Tibial nerve (tissue), 4 donors: Measurements from ENCODE around the gene COL9A2. TPM values are rescaled to one million over a fixed set of nuclear protein-coding genes. Genes with fewer than 3 reads are reported as not detected.

Experiments
- DNase-seq, 2 donors: peaks; one replicate each; pipeline ENCODE4 v3.0.0-alpha.2; 2019; ENCODE audit warnings: low spot score in 2 of 2
- H3K27ac ChIP-seq, 4 donors: fragments of 200-600 bp; sonication (generic) in 3 of 4; one replicate each; pipeline ENCODE4 v1.5.1; 2017 to 2019; ENCODE audit warnings: mild to moderate bottlenecking in 1 of 4
- H3K27me3 ChIP-seq, 2 donors: fragments of 200-600 bp; sonication (generic) in 1 of 2; one replicate each; pipeline versions ENCODE4 v1.5.1 to v1.6.0; 2017 to 2019
- H3K36me3 ChIP-seq, 3 donors: fragments of 200-600 bp; sonication (generic); one replicate each; pipeline ENCODE4 v1.5.1; 2018 to 2019
- H3K4me1 ChIP-seq, 4 donors: fragments of 200-600 bp; sonication (generic) in 3 of 4; one replicate each; pipeline ENCODE4 v1.5.1; 2017 to 2019
- H3K4me3 ChIP-seq, 4 donors: fragments of 200-600 bp; sonication (generic) in 3 of 4; one replicate each; pipeline ENCODE4 v1.5.1; 2017 to 2019; ENCODE audit warnings: mild to moderate bottlenecking in 1 of 4, moderate library complexity in 1 of 4
- H3K9me3 ChIP-seq, 4 donors: fragments of 200-600 bp; sonication (generic) in 3 of 4; one replicate each; pipeline ENCODE4 v1.5.1; 2017 to 2019
- CTCF ChIP-seq, 5 experiments: fragments of 200-600 bp in 3 of 5; fragments of 450-650 bp in 2 of 5; sonication (generic) in 3 of 5; IDR thresholded peaks; one replicate each; pipeline ENCODE4 v1.5.1; 2016 to 2019; ENCODE audit warnings: antibody characterized with exemption in 5 of 5, mild to moderate bottlenecking in 3 of 5, moderate library complexity in 2 of 5
- EP300 ChIP-seq, 2 donors: sonication (generic); formaldehyde crosslinking; IDR thresholded peaks; one replicate each; pipeline ENCODE4 v1.6.1; 2017; ENCODE audit warnings: antibody characterized with exemption in 2 of 2, mild to moderate bottlenecking in 1 of 2
- POLR2A ChIP-seq, 2 donors: fragments of 450-650 bp; IDR thresholded peaks; one replicate each; pipeline ENCODE4 v1.6.1; 2017; ENCODE audit warnings: antibody characterized with exemption in 2 of 2, mild to moderate bottlenecking in 2 of 2, moderate library complexity in 2 of 2
- WGBS, 2 donors: methylation state at CpG; one replicate each; pipeline ENCODE4 v1.1.5; 2018; 5-methylcytosine and 5-hydroxymethylcytosine counted together
- total RNA-seq, 4 donors: library from RNA; depleted of rRNA; stranded (reverse); fragments of >200 nt; gene quantifications; one replicate each; pipeline ENCODE4 v1.1.0, GENCODE V29; 2016

COL9A2 gene
- total RNA-seq, 4 donors from 2014 or later: 3.3 to 8.8 (median 7.0) TPM

- 90% methylated on average over 4 of the region's 4 CpGs for WGBS, 2 donors
- H3K9me3 ChIP-seq: no peaks in the 10 kb centered on the region
- no peak overlapping the region for H3K4me3 ChIP-seq
- no peak for DNase-seq
- no peak overlapping the region for H3K27ac ChIP-seq
- H3K4me1 ChIP-seq: no peaks in the 10 kb centered on the region
- no peak for TF ChIP-seq POLR2A (IDR thresholded peaks at IDR 0.05)
- no peak for TF ChIP-seq EP300 (IDR thresholded peaks at IDR 0.05)
- TF ChIP-seq CTCF (IDR thresholded peaks at IDR 0.05): no peak
- H3K36me3 ChIP-seq: no peaks in the 10 kb centered on the region
- no peaks in the 10 kb centered on the region for H3K27me3 ChIP-seq
Observed at GRCh38 chr1:40306296-40306695, 10.8 kb downstream of the COL9A2 start.

GRCh38 chr1:40305871-40306270 lies 11.2 kb downstream of the COL9A2 start:
- no peak for TF ChIP-seq CTCF (IDR thresholded peaks at IDR 0.05)
- no peak for TF ChIP-seq POLR2A (IDR thresholded peaks at IDR 0.05)
- no peak for TF ChIP-seq EP300 (IDR thresholded peaks at IDR 0.05)
- Histone ChIP-seq H3K9me3 (no peaks in the 10 kb centered on the region), H3K4me1 (no peaks in the 10 kb centered on the region), H3K4me3 (no peak overlapping the region), H3K27ac (no peak overlapping the region), H3K27me3 (no peaks in the 10 kb centered on the region), H3K36me3 (peaks cover 0 to 3% (median 0%) of the 10 kb centered on the region in 3 donors)
- no peak for DNase-seq
- 76 to 78% methylated on average over 2 of the region's 2 CpGs for WGBS, 2 donors

- no peak for TF ChIP-seq EP300 (IDR thresholded peaks at IDR 0.05)
- TF ChIP-seq CTCF (IDR thresholded peaks at IDR 0.05): no peak
- no peak for TF ChIP-seq POLR2A (IDR thresholded peaks at IDR 0.05)
- H3K9me3 ChIP-seq: no peaks in the 10 kb centered on the region
- H3K27ac ChIP-seq: no peak overlapping the region
- H3K4me3 ChIP-seq: no peak overlapping the region
- peaks cover 0 to 5% (median 0%) of the 10 kb centered on the region in 3 donors for H3K36me3 ChIP-seq
- no peak for DNase-seq
- H3K27me3 ChIP-seq: no peaks in the 10 kb centered on the region
- WGBS, 2 donors: 79 to 82% methylated on average over 5 of the region's 5 CpGs
- H3K4me1 ChIP-seq: no peaks in the 10 kb centered on the region
Observed at GRCh38 chr1:40305451-40305850, 11.6 kb downstream of the COL9A2 start.

GRCh38 chr1:40303790-40304189 lies 13.3 kb downstream of the COL9A2 start:
- Histone ChIP-seq H3K9me3 (no peaks in the 10 kb centered on the region), H3K36me3 (peaks cover 0 to 5% (median 0%) of the 10 kb centered on the region in 3 donors), H3K4me3 (no peak overlapping the region), H3K27ac (no peak overlapping the region), H3K27me3 (no peaks in the 10 kb centered on the region), H3K4me1 (no peaks in the 10 kb centered on the region)
- no peak for TF ChIP-seq EP300 (IDR thresholded peaks at IDR 0.05)
- TF ChIP-seq CTCF (IDR thresholded peaks at IDR 0.05): no peak
- no peak for TF ChIP-seq POLR2A (IDR thresholded peaks at IDR 0.05)
- WGBS, 2 donors: 47 to 49% methylated on average over 30 to 33 of the region's 33 CpGs
- no peak for DNase-seq

- Histone ChIP-seq H3K9me3 (no peaks in the 10 kb centered on the region), H3K4me3 (no peak overlapping the region), H3K27me3 (no peaks in the 10 kb centered on the region), H3K27ac (no peak overlapping the region), H3K4me1 (no peaks in the 10 kb centered on the region), H3K36me3 (peaks cover 0 to 5% (median 0%) of the 10 kb centered on the region in 3 donors)
- 70 to 84% methylated on average over 27 to 28 of the region's 38 CpGs for WGBS, 2 donors
- DNase-seq: no peak
- TF ChIP-seq CTCF (IDR thresholded peaks at IDR 0.05) (no peak), POLR2A (IDR thresholded peaks at IDR 0.05) (no peak), EP300 (IDR thresholded peaks at IDR 0.05) (no peak)
Observed at GRCh38 chr1:40303051-40303771, 13.9 kb downstream of the COL9A2 start.
